NCI-H748 (cell line): ENCODE data around the gene TMOD2.

Experiments
- DNase-seq: peaks from one replicate; lab custom pipeline; 2025; ENCODE audit not compliant: unreplicated experiment; lab: John Stamatoyannopoulos, UW

TMOD2 gene

GRCh38 chr15:51750792-51751696 is at the start of gene TMOD2:
TSS of gene TMOD2 (plus strand) at chr15:51751597. CDS start at chr15:51766442, 14,845 bp downstream.
- DNase-seq = peak; percentile 85

GRCh38 chr15:51702710-51703109 is 48.7 kb upstream of the TMOD2 start:
- DNase-seq = no peak

GRCh38 chr15:51706291-51706690 is 45.1 kb upstream of the TMOD2 start:
- DNase-seq = no peak

DNA sequence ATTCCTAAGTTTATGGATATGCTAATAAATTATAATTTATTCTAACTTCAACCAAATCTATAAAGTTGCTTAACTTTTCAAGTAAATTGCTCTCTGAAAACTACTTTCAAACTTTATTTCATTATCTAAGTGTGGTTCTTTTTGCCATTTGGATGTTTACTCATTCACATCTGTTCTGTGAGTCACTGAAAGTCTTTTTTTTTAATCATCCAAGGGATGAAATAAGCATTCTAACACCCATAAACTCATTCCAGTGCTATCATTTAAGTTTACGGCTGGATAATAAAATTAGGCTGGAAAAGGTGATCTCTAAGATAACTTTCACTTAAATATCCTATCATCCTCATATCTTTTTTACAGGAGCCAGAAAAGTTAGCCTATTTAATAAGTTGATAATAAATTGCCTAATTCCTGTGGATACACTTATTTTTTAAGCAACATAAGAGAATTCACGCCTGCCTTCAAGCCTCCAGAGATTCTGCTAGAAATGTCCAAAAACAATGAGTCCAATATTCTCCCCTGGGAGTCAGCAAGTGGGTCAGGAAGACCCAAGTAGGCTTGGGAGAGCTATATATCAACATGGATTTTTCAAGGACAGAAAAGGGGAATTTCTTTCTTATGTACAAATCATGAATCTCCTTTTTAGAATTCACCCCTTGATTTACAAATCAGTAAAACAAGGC is 44.3 kb upstream of the TMOD2 start:
- no peak for DNase-seq

DNA sequence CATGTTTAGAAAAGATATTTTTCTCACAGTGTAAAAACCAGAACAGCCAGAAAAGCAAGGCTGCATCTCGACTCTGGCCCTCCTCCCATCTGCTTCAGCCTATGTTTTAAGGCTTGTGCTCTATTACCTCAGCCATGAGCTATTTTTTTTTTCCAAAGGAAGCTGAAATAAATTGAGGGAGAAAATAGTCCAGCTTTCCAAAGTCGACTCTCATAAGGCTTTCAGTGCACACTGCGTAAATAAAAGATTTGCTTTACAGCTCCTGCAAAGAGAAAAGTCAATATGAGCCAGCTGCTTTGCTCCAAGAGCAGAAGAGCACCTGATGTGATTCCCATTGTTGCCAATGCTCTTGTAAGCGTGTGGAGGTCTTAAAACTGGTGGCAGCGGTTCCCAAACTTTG is 43.4 kb upstream of the TMOD2 start:
- DNase-seq = peak; percentile 35

DNA sequence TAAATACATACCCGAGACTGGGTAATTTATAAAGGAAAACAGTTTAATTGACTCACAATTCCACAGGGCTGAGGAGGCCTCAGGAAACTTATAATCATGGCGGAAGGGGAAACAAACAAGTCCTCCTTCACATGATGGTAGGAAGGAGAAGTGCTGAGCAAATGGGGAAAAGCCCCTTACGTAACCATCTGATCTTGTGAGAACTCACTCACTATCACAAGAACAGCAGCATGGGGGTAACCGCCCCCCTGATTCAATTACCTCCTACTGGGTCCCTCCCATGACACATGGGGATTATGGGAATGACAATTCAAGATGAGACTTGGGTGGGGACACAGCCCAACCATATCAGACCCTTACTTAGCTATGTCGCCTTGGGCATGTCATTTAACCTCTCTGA is 42.4 kb upstream of the TMOD2 start:
- DNase-seq = no peak

GRCh38 chr15:51714162-51714561 is 37.2 kb upstream of the TMOD2 start:
- no peak for DNase-seq

DNA sequence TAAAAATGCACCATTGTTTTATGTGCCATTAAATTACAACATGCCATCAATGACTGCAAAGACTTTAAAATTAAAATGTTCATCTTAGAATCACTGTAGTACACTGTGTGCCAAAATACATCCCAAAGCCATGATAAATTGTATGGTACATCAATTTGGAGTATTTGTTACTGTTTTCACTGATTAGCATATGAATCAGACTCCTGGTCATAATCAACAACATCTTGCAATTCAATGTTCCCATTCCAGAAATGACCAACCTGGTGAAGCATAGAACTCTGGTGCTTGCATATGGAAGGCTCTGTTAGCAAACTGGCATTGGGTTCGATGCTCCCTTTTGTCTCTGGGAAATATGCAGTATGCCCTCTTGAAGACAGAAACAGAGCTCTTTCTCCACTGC is 36.5 kb upstream of the TMOD2 start:
- DNase-seq = no peak

DNA sequence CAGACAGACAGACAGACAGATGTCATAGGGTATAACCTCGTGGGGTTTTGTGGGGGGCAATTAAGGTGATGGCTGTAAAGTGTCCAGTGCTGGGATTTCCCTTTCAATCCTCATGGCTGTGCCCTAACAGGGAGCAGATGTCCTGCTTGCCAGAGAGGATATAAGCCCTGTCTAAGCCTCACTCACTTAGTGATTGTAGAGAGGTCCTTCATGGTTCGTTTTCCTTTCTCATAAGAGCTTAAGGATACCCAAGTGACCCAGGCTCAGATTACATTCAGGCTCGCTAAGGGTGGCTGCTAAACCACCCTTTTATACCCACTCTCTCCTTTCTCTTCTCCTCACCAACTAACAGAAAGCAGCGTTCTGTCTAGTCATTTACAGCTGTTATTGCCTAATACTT is 33.2 kb upstream of the TMOD2 start:
- no peak for DNase-seq

DNA sequence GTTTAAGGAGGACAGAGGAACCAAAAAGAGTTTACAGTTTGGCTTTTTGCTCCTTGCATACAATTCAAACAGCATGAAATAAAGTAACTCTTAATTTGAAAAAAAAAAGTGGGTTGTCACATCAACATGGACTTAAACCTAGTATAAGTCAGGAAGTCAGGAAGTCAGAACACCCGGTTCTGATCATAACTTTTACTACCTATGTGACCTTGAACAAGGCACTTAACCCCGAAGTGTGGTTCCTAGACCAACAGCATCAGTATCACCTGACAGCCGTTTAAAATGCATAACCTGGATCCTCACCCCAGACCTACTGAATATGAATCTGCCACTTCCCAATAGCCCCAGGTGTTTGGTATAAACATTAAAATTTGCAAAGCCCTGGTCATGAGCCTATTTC is 32.7 kb upstream of the TMOD2 start:
- DNase-seq = no peak

GRCh38 chr15:51720201-51720995 is 31.0 kb upstream of the TMOD2 start:
- DNase-seq = no peak

GRCh38 chr15:51721199-51721960 is 30.0 kb upstream of the TMOD2 start:
- DNase-seq = no peak

DNA sequence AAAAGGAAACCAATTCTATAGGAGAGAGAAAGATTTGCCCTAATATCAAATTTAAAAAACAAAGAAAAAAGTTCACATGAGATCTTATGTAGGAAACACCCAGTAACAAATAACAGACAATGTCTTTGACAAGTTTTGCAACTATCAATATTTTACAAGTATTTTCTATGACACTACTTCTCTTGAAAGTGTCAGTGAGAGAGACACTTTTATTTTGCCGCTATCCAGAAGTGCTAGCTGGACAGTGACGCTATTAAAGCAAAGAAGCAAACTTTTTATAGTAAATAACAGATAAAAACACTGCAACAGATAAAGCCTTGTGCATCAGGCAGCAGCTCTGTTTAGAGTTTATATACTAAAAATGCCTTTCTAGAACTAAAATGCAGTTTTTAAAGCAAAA is 27.2 kb upstream of the TMOD2 start:
- no peak for DNase-seq

GRCh38 chr15:51724673-51725072 is 26.7 kb upstream of the TMOD2 start:
- no peak for DNase-seq

- peak; percentile 15 for DNase-seq
These were observed 24.9 kb upstream of the TMOD2 start for GRCh38 chr15:51726302-51727073.

DNA sequence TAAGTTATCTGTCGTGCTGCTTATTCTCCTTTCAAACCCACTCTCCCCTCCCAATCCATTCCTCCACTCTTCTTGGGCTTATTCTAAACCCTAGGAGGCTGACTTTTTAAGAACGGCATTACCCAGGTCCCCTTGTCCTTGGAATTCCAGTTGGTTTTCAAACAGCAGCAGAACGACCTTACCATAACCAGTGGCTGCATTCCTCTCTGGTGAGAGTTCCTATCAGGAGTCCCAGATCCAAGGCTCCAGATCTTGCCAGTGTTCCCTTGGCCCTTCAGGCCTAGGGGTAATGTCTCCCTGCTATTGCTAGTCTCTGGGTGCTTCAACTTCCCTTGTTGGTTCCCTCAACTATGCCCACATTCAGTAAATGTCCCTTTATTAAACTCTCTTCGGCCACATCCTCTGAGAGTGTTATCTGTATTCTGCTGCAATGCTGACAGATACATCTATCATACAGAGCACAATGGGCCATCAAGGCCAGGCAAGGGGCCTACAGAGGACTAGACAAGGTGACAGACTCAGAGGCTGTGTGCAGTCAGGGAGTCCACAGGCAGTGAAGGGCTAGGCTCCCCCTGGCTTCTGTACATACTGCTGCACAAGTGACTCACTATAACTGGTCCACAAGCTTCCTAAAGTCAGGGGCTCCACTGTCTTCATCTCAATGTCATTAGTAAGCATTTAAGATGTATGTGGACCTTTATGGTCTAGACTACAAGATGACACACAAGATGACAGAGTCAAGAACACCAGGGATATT is 24.1 kb upstream of the TMOD2 start:
- DNase-seq = no peak

DNA sequence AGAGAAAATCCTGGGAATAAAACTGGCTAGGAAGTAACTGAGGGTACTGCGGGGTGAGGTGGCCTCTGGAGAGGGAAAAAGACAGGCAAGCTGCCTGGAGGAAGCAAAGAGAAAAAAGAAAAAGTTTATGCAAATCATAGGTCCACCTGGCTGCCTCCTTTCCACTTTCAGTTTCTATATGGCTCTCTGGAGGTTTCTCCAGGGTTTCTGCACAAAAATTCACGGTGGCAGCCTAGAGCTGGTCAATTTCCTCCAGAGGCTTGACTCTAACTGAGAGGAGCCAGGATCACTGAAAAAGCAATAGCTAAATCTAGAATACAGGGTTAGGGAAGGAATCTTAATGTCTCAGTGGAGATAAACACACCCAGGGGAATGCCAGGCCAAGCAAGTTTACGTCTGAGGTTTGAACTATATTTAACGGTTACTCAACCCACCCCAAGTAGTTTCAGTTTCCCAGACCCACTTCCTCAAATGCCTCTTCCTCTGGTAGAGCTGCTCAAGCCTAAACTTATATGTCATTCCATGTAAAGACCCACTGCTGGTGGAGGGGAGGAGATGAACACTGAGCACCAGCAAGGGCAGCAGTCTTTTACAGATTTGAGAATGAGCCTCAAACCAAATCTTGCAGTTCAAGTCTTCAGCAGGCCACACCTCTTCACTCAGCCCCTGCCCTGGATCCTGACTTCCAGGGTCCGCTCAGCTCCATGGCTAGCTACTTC is 19.7 kb upstream of the TMOD2 start:
- no peak for DNase-seq

DNA sequence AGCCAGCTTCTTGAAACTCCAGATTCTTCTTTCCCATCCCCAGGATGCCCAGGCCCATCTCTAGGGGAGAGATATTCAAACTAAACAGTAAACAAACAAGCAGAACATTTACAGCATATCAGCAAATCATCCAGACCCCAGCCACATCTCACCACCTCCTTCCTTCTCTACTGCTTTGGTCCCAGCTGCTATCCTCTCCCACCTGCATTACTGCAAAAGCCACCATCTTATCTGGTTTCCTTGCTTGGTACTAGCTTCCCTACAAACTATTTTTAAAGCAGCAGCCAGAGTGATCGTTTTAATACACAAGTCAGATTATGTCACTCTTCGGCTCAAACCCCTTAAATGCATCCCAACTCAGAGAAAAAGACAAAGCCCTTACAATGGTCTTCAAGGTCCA is 18.8 kb upstream of the TMOD2 start:
- no peak for DNase-seq
